Articular chondrocyte of knee joint (primary cell): ENCODE measurements around the gene USP1. TPM values are rescaled to one million over a fixed set of nuclear protein-coding genes. Genes with fewer than 3 reads are reported as not detected.

Source experiments
- total RNA-seq: library from RNA; depleted of rRNA; stranded (reverse); fragments of >200 nt; gene quantifications from 2 replicates; pipeline ENCODE4 v1.2.3, GENCODE V29; 2012

Gene USP1, protein sequence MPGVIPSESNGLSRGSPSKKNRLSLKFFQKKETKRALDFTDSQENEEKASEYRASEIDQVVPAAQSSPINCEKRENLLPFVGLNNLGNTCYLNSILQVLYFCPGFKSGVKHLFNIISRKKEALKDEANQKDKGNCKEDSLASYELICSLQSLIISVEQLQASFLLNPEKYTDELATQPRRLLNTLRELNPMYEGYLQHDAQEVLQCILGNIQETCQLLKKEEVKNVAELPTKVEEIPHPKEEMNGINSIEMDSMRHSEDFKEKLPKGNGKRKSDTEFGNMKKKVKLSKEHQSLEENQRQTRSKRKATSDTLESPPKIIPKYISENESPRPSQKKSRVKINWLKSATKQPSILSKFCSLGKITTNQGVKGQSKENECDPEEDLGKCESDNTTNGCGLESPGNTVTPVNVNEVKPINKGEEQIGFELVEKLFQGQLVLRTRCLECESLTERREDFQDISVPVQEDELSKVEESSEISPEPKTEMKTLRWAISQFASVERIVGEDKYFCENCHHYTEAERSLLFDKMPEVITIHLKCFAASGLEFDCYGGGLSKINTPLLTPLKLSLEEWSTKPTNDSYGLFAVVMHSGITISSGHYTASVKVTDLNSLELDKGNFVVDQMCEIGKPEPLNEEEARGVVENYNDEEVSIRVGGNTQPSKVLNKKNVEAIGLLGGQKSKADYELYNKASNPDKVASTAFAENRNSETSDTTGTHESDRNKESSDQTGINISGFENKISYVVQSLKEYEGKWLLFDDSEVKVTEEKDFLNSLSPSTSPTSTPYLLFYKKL
- 30.4 and 35.0 TPM in 2 replicates for total RNA-seq

GRCh38 chr1:62436466-62437272, at the start of gene USP1:
Gene USP1, plus strand, starts transcription at chr1:62437049. Its CDS starts 2,819 bp downstream, at chr1:62439868.

Other genes starting within 250 kb of the USP1 start
- not detected in 2 replicates for gene L1TD1, start 242.2 kb upstream of the USP1 start, total RNA-seq
- not detected in 2 replicates for gene KANK4, start 117.6 kb upstream of the USP1 start, total RNA-seq
- gene ANGPTL3, start 160.5 kb downstream of the USP1 start, total RNA-seq = under 0.01 and 0.11 TPM in 2 replicates